GM23338 (cell line): ENCODE data around the gene FAM53A. TPM values are rescaled to one million over a fixed set of nuclear protein-coding genes. Genes with fewer than 3 reads are reported as not detected.

Experiments
- polyA plus RNA-seq: library from polyadenylated mRNA; unstranded; fragments of >200 nt; fragmentation: Nextera tagmentation; extraction: Ambion mirVana; gene quantifications from 2 replicates; pipeline ENCODE4 v1.2.1, GENCODE V29; 2016
- small RNA-seq: library from RNA; depleted of rRNA; stranded (forward); fragments of <200 nt; gene quantifications from one replicate; pipeline ENCODE3, GENCODE V24; 2014; ENCODE audit warnings: low replicate concordance
- total RNA-seq: library from RNA; depleted of rRNA; stranded (reverse); fragments of >200 nt; shearing (Covaris generic); gene quantifications from 2 replicates; pipeline ENCODE4 v1.2.3, GENCODE V29; 2014; rRNA removed

The FAM53A gene
- total and polyA plus RNA-seq, 2 experiments from 2014 or later: 1.1 to 3.1 TPM

Small RNA genes within 50 kb of the gene (small RNA-seq; reads per million reads assigned to genes)
- gene RF00019: not detected

Other genes starting within 250 kb of the FAM53A start
- gene SLBP, start 28.0 kb upstream of the FAM53A start, total RNA-seq: 54.4 and 68.3 TPM in 2 replicates
- 58.6 and 62.5 TPM in 2 replicates for gene SLBP, start 28.0 kb upstream of the FAM53A start, polyA plus RNA-seq
- 45.1 and 64.4 TPM in 2 replicates for gene TMEM129, start 37.0 kb upstream of the FAM53A start, total RNA-seq
- gene TMEM129, start 37.0 kb upstream of the FAM53A start, polyA plus RNA-seq: 16.2 and 16.4 TPM in 2 replicates
- gene TACC3, start 37.2 kb upstream of the FAM53A start, total RNA-seq: 120 and 136 TPM in 2 replicates
- gene TACC3, start 37.2 kb upstream of the FAM53A start, polyA plus RNA-seq: 120 and 129 TPM in 2 replicates
- 14.8 and 17.4 TPM in 2 replicates for gene FGFR3, start 109.0 kb upstream of the FAM53A start, total RNA-seq
- gene FGFR3, start 109.0 kb upstream of the FAM53A start, polyA plus RNA-seq: 3.6 and 4.2 TPM in 2 replicates
- gene LETM1, start 171.8 kb upstream of the FAM53A start, total RNA-seq: 64.9 and 68.9 TPM in 2 replicates
- 23.3 and 24.5 TPM in 2 replicates for gene LETM1, start 171.8 kb upstream of the FAM53A start, polyA plus RNA-seq
- 69.6 and 84.4 TPM in 2 replicates for gene NSD2, start 187.1 kb upstream of the FAM53A start, total RNA-seq
- 33.5 and 35.7 TPM in 2 replicates for gene NSD2, start 187.1 kb upstream of the FAM53A start, polyA plus RNA-seq